GM19239 (cell line): ENCODE measurements around the gene SH3RF3.

Source experiments
- DNase-seq: peaks from one replicate; pipeline ENCODE4 v3.0.0; 2011; ENCODE audit warnings: low spot score; ENCODE audit not compliant: insufficient read length
- FAIRE-seq: peaks from 2 replicates; lab custom pipeline; 2011; peaks lifted over from hg19 to GRCh38; lab: Jason Lieb, UNC

Gene SH3RF3

DNA sequence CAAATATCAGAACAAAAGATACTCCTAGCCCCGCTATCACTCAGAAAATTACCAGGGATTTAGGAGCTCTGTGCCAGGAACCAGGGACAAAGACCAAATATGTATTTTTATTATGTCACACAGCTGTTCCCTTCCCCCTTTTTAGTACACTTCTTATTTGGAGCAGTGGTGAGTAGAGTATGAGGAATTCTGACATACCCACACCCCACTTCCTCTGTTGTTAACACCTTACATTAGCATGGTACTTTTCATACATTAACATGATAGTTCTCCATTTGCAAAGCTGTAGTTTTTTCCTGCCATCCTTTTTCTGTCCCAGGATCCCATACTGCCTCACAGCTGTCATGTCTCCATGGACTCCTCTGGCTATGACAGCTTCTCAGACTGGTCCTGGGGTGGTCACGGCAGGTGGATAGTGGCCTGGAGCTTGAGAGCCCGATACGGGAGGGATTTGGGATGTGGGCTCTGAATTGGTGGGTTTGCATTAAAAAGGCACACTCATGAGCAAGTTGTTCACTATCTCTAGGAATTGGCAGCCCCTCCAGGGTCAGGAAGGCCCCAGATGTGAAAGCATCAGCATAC lies 100.2 kb downstream of the SH3RF3 start:
- FAIRE-seq = no peak
- DNase-seq = no peak

DNA sequence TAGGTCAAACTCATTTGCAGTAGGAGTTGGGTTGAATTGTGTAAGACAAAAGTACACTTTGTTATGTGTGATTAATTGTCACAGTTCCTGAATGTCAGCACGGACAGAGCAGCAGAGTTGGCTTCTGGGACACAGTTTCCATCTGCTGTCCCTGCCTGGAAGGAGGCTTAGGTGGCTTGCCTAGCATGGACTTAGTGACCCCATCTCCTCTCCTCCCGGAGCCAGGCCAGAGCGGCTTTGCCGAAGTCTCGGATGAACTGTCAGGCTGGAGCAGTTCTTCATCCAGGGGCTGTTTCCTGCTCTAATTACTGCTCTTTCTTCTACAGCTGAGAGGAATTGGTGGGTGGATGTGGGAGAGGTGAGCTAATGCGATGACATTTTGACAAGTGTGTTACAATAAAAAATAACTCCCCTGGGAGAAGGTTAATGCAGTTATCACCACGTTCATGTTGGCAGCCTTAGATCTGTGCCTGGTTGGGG lies 102.0 kb downstream of the SH3RF3 start:
- FAIRE-seq (no peak), DNase-seq (no peak)

DNA sequence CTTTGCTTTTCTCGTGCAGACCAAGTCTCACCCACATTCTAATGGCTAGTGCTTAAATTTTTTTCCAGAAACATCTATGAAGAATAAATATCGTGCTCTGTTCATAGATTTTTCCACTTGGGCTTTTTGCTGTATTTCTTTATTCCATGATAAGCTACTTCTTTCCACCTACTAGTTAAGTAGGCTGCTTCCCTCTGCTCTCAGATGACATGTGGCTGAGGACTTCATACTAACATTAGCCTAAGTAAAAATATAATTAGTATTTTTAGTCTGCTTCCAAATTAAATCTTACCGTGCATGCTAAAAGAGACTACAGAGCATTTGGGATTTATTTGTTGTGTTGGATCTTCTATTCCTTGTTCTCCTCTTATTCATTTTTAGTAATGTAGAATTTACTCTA lies 102.4 kb downstream of the SH3RF3 start:
- FAIRE-seq = no peak
- DNase-seq = no peak

DNA sequence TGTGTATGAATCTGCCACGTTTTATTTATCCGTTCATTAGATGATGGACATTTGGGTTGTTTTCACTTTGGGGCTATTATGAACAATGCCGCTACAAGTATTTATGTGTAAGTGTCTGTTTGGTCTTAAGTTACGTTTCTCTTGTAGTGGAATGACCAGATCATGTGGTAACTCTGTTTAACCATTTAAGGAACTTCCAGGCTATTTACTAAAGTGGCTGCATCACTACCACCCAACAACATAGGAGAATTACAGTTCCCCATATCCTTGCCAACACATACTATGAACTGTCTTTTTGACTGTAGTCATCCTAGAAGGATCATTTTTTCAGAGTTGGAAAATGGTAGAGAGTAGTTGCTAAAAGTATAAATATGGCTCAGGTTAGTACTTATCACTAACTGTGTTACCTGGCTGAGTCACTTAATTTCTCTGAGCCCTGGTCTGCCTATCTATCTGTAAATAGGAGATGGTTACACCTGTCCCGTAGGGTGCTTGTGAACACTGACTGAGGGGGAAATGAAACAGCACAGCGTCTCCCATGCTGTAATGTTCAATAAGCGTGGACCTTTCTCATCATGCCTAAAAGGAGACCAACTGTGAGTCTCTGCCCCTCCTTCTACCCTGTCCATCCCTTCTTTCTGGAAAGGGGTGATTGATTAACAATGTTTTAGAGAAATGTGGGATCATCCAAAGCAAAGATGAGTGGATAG lies 103.1 kb downstream of the SH3RF3 start:
- no peak for DNase-seq
- peak; percentile 62 for FAIRE-seq

DNA sequence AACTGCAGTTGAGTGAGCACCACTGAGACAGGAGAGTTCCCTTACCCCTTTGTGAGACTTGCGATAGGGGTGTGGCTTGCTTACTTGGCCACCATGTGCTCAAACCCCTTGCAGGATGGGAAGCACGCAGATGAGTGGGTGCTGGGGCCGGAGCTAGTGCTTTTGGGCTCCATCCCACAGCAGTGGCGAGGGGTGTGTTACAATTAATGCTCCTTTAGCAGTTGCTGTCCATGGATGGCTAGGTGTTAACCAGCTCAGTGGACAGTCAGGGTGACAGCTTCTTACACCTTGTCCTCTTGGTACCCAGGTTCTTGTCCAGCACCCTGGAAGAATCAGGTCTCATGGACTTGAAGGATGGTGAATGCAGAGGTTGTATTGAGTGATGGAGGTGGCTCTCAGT lies 103.9 kb downstream of the SH3RF3 start:
- DNase-seq = no peak
- FAIRE-seq = no peak

DNA sequence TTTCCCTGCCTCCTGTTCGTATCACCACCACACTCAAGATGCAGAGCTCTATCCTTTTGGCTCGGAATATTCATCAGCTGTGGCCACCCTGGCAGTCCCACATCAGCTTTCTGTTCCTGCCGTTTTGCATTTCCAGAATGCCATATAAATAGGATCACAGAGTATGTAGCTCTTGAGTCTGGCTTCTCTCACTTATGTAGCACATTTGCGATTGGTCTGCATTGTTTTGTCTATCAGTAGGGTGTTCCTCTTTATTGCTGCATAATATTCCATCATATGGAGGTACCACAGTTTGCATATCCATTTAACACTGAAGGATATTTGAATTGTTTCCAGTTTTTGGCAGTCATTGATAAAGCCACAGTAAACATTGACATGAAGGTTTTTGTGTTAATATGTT lies 104.6 kb downstream of the SH3RF3 start:
- no peak for DNase-seq
- no peak for FAIRE-seq

DNA sequence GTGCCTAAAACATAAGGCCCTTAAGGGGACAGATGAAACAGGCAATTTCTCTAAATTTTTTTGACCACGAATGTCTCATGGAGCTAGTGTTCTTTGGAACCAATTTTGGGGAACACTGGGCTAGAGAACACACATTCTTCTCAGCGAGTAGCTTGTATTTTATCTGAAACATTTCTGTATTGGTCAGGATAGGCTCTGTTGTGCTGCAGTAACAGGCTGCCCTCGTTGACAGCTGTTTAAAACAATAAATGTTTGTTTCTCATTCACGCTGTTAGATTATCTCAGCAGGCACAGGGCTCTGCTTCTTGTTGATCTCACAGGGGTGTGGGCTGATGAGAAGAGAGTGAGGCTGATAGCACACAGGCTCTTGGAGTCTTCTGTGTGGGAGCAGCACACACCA lies 105.3 kb downstream of the SH3RF3 start:
- DNase-seq = no peak
- no peak for FAIRE-seq

DNA sequence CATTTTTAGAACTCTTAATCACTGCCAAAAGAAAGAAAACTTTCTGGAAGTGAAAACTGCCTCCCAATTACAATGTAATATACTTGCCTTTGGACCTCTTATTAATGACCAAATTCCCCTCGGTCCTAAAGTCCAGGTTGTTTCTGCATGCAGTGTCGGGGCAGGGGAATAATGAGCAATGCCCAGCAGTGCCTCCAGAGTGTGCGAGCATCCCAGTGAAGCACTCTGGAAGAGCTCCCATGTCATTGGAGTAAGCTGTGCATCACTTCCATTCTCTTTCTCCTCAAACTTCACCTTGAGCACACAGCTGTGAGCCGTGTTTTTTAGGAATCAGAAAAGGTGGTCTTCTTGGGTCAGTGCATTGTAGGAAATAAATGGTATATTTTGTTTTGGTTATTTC lies 107.1 kb downstream of the SH3RF3 start:
- no peak for DNase-seq
- FAIRE-seq = no peak

DNA sequence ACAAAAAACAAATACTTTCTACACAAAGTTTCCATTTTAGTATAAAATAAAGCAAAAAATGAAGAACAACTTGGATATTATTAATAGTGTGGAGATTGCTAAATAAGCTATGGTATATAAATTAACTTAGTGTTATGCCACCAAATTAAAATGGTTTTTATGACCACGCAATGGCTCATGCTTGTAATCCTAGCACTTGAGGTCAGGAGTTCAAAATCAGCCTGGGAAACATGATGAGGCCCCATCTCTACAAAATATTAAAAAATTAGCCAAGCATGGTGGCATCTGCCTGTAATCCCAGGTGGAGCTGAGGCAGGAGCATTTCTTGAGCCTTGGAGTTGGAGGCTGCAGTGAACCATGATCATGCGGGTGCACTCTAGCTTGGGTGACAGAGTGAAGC lies 108.8 kb downstream of the SH3RF3 start:
- FAIRE-seq (no peak), DNase-seq (no peak)

DNA sequence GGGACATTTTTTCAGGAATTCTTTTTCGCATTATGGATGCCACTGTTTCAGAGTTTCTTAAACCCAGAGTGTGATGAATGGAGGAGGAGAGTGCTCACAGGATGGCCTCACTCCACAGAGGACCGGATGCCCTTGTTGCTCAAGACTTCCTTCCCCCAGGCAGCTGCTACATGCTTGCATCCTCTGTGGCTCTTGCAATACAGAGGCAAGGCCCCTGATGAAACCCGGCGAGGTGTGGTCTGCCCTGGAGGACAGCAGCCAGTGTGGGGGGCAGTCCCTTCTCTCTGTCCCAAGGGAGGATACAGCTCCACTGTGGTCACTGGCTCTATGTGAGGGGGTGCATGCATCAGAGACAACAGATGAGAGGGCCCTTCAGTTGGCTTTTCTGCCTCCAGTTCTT lies 109.6 kb downstream of the SH3RF3 start:
- DNase-seq = peak; percentile 49
- peak; percentile 86 for FAIRE-seq

DNA sequence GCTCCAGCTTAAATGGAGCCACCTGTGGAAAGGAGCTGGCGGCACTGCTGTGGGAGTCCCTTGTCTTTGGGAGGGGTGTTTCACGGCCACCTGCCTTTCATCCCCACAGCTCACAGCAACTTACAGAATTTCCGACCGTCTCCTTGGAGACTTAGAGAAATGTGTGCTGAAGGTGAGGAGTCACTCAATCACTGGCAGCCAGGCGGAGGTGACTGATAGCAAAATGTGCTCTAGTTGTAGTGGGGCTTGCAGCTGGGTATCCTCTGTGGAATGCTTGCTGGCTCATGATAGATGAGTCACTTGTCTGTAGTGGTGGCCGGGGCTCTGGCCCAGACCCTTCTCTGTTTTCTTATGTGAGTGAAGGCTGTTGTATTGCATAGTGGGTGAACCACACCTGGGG lies 110.7 kb downstream of the SH3RF3 start:
- FAIRE-seq = no peak
- no peak for DNase-seq

DNA sequence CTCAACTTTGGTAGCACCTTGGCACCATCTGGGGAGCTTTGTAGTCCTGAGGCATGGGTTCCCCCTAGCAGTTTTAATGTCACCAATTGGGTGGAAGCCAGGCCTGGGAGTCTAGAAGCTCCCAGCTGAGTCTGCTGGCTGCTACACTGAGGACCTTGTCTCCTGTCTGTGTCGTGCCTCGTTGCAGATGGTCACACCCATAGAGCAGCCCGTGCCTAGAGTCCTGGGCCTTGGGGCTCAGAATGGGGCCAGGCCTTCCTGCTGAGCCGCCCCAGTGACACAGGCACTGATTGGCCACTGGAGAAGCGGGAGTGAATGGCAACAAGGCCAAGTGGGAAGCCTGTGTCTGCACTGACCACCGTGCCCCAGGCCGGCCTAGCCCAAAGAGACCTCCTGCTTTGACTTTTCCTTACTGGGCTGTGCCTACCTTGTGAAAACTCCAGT lies 113.2 kb downstream of the SH3RF3 start:
- no peak for FAIRE-seq

DNA sequence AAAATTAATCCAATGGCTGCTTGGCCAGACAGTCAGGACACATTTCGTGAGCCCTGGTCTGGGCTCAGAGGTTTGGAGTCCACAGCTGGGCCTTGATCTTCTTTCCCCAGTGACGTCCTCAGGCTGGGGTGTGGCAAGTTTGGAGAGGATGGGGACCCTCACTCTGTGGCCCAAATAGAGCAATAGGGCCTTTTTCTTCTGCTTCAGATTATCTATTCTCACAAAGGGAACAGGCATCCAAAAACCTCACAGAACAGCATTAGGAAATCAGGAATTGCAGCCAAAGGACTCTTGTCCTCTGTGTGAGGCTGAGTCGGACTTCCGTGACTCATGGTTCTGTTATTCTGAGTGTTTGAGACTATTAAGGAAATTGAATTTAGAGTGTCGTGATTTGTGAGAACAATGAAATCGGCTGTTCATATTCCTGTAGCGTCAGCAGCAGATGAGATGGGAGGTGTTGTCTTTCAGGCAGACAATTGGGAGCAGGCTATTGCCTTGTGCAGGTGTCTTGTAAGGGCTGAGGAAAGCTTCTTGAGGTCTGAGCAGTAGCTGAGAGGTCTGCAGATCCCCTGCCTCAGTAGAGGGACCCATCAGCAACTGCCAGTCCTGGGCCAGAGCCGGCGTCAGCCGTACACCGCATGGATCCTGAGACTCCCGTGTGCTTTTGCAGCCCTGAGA lies 113.8 kb downstream of the SH3RF3 start:
- DNase-seq (no peak), FAIRE-seq (no peak)

More for the DNA sequence above, 113.2 kb downstream of the SH3RF3 start:
- no peak for DNase-seq

DNA sequence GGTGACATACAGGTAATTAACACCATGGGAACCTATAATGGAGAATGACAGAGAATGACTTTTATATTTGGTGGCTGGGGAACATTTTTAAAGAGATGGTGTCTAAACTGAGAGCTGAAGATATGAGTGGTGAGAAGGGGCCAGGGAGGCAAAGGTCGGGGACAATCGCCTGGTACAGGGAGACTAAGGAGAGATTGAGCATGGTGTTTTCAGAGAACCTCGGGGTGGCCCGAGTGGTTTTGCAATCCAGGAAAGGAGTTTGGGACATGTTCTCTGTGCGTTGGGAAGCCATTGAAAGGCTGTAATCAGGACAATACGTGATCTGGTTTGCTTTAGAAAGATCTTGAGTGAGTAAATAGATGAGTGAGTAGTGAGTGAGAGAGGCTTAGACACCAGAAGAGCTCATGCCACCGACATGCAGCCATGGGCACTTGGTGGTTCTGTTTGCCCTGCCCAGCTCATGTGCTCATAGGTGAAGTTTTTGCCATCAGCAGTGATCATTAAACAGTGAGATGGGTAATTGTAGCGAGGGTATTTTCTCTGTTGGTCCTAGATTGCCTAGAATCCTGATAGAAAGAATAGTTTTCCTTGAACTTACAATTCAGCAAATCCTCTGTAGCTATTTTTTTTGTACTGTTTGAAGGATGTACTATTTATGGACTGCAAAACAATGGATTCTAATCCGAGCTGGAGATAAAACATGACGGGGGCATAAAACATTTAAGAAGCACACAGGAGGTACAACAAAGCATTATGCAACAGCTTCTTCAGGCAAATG lies 114.7 kb downstream of the SH3RF3 start:
- FAIRE-seq = no peak
- DNase-seq = no peak

DNA sequence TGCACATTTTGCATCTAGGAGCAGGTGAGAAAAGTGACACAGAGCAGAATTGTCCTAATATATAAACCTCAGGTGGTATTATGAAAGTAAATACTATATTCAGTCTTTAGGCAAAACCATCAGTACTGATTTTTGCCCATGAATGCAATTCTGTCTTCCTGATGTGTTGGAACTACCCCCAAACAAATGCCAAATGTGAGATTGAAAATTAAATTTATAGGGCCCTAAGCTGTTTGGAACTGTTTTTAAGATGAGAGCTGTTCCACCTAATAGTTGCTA lies 115.2 kb downstream of the SH3RF3 start:
- DNase-seq = no peak
- FAIRE-seq = no peak

DNA sequence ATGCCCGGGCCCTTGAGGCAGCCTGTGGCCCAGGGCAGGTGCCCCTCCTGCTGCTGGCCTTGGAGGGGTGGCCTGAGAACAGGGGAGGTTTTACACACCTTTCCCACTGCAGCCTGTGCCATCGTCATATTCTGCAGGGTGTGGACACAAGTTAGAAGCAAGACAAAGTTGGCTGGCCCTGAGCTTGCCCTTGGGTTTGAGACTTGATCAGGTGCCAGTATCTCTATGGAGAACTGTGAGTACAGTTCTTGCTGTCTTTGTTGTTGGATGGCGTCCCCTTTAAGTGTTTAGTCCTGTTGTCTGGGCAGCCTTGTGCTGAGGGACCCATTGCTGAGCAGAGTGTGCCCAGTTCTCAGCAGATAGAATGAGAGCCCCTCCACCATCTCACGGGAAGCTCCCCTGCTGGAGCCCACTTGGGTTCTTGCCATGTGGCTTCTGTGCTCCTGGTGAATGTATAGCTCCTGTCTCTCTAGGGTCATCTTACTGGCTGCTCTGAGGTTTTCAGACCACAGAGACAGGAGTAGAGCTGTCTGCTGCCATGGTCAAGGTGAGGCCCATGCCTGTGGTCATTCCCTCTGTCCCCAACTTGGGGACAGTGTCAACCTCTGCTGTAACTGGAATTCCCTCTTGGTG lies 115.9 kb downstream of the SH3RF3 start:
- FAIRE-seq = no peak
- DNase-seq = no peak

DNA sequence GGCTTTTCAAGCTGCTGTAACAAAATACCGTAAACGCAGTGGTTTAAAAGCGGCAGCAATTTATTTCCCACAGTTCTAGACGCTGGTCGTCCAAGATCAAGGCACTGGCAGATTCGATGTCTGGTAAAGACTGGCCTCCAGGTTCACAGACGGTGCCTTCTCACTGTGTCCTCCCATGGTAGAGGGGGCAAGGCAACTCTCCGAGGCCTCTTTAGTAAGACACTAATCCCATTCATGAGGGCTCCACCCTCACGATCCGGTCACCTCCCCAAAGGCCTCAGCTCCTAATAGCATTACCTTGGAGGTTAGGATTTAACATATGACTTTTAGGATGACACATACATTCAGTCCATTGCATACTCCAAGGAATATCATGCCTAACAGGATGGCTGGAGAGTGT lies 117.2 kb downstream of the SH3RF3 start:
- FAIRE-seq (no peak), DNase-seq (no peak)

DNA sequence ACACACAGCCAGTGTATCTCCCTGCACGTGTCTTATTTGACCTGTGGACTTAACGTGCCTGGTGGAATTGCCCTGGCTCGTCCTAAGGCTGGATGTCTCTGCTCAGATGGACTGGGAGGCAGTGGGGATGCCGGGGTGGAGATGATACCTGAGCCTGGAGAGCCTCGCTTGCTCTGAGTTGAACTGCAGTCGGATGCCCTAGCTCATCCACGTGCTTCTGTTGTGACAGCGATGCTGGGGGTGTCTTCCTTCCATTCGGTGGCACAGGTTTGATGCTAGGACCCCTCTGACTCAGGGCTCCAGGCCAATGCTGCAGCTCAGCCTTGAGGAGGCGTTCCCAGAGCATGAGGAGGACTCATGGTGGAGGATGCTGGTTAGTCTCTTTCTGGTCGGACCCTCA lies 117.6 kb downstream of the SH3RF3 start:
- FAIRE-seq = no peak
- DNase-seq = no peak

DNA sequence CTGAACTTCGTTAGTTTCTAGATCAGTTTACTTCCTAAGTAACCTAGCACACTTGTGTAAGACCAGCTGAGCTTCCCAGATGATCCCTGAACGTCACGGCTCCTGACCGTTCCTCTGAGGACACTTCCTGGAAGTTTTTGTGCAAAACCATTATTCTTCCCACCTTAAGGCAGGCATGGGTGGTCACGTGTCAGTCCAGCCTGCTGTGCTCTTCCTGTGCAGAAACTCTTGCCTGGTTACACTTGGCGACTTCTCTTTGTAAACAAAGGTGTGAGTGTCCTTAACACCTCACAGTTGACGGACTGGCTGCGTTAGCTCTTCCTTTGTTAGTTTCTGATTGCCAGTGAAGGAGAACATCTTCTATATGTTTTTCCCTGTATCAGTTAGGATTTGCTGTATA lies 118.3 kb downstream of the SH3RF3 start:
- no peak for DNase-seq
- FAIRE-seq = no peak

DNA sequence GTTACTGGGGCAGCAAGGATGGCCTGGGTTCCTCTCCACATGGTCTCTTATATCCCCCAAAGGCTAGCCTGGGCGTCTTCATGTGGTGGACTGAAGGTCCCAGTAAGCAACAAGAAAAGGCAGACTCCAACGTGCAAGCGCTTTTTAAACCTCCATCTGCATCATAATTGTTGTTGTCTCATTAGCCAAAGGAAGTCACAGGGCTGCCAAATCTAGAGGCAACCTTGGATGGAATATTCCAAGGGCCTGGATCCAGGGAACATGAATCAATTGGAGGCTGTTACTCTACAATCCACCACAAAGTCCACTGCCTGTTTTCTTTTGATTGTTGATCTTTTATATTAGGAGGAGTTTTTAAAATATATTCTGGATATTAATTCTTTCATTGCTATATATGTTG lies 118.8 kb downstream of the SH3RF3 start:
- no peak for DNase-seq
- no peak for FAIRE-seq

DNA sequence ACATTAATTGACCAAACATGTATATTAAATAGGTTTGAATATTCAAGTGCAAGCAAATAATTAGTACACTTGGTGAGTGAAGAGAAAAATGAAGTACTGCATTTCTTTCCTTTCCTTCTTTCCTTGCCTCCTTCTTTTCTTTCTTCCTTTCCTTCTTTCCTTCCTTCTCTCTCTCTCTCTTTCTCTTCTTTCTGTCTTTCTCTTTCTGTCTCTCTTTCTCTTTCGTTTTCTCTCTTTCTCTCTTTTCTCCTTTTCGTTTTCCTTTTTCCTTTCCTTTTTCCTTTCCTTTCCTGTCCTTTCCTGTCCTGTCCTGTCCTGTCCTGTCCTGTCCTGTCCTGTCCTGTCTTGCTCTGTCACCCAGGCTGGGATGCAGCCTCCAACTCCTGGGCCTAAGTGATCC lies 119.6 kb downstream of the SH3RF3 start:
- FAIRE-seq = no peak
- no peak for DNase-seq
